Activated T-cell treated with anti-CD3 and anti-CD28 coated beads, Interleukin-2, amount 50 U/mL, for 4 hours (primary cell): ENCODE data around the gene KAT2A. TPM values are rescaled to one million over a fixed set of nuclear protein-coding genes. Genes with fewer than 3 reads are reported as not detected.
"Not testable (repeated sequence)": the region's sequence is repeated elsewhere in the genome, so short reads cannot be mapped to it uniquely, and the experiment has no call there.

Experiments
- ATAC-seq, 2 donors: fragments of 200-7000 bp; cut with Tn5 transposase; one replicate each; pipeline ENCODE4 v1.10.0; 2021
- DNase-seq: peaks from one replicate; pipeline ENCODE4 v3.0.0-alpha.2; 2020
- H3K27me3 Mint-ChIP-seq: one replicate; pipeline ENCODE4 v1.8.0; 2021; ENCODE audit warnings: low read depth, mixed read lengths
- H3K36me3 Mint-ChIP-seq: one replicate; pipeline ENCODE4 v1.8.0; 2022; ENCODE audit warnings: mixed read lengths; ENCODE audit not compliant: insufficient read depth
- H3K4me1 Mint-ChIP-seq: one replicate; pipeline ENCODE4 v1.8.0; 2021; ENCODE audit warnings: low read depth, mixed read lengths
- H3K4me3 Mint-ChIP-seq: one replicate; pipeline ENCODE4 v1.8.0; 2021; ENCODE audit warnings: mild to moderate bottlenecking, moderate library complexity, mixed read lengths
- H3K9me3 Mint-ChIP-seq: one replicate; pipeline ENCODE4 v1.8.0; 2021; ENCODE audit warnings: mixed read lengths
- total RNA-seq, 3 donors: library from RNA; stranded (reverse); gene quantifications; one replicate each; pipeline ENCODE4 v1.2.1, GENCODE V29; 2021

KAT2A gene
- total RNA-seq, 3 donors from 2014 or later = 70.1 to 92.5 (median 82.4) TPM

GRCh38 chr17:42142371-42142896, 21.3 kb upstream of the KAT2A start:
- ATAC-seq (no peak), DNase-seq (no peak)
- Mint-ChIP-seq H3K9me3 (no peaks in the 10 kb centered on the region), H3K4me3 (no peak overlapping the region), H3K4me1 (peaks cover 37% of the 10 kb centered on the region), H3K36me3 (peaks cover 11% of the 10 kb centered on the region), H3K27me3 (no peaks in the 10 kb centered on the region)

GRCh38 chr17:42141382-42141781, 20.2 kb upstream of the KAT2A start:
- DNase-seq (no peak), ATAC-seq (no peak)
- Mint-ChIP-seq H3K4me3 (no peak overlapping the region), H3K9me3 (no peaks in the 10 kb centered on the region), H3K4me1 (peaks cover 37% of the 10 kb centered on the region), H3K36me3 (peaks cover 8% of the 10 kb centered on the region), H3K27me3 (no peaks in the 10 kb centered on the region)

GRCh38 chr17:42140690-42141089, 19.5 kb upstream of the KAT2A start:
- H3K4me1 Mint-ChIP-seq = peaks cover 44% of the 10 kb centered on the region
- not testable (repeated sequence) for H3K9me3 Mint-ChIP-seq, H3K4me3 Mint-ChIP-seq

GRCh38 chr17:42138749-42139492, 17.8 kb upstream of the KAT2A start:
- H3K4me1 Mint-ChIP-seq = peaks cover 50% of the 10 kb centered on the region
- H3K36me3 Mint-ChIP-seq = peaks cover 11% of the 10 kb centered on the region
- H3K27me3 Mint-ChIP-seq = no peaks in the 10 kb centered on the region
- DNase-seq = no peak
- no peak for ATAC-seq
- no peak overlapping the region for H3K4me3 Mint-ChIP-seq
- H3K9me3 Mint-ChIP-seq = no peaks in the 10 kb centered on the region

More at GRCh38 chr17:42140690-42141089, 19.5 kb upstream of the KAT2A start:
- DNase-seq, ATAC-seq, H3K27me3 Mint-ChIP-seq: not testable (repeated sequence)
- peaks cover 10% of the 10 kb centered on the region for H3K36me3 Mint-ChIP-seq

GRCh38 chr17:42136654-42137051, 15.5 kb upstream of the KAT2A start:
- DNase-seq = no peak
- Mint-ChIP-seq H3K27me3 (no peaks in the 10 kb centered on the region), H3K4me1 (peaks cover 60% of the 10 kb centered on the region), H3K9me3 (no peaks in the 10 kb centered on the region), H3K36me3 (peaks cover 3% of the 10 kb centered on the region), H3K4me3 (no peak overlapping the region)
- ATAC-seq = no peak

GRCh38 chr17:42135664-42136653, 14.8 kb upstream of the KAT2A start:
- Mint-ChIP-seq H3K4me3 (no peak overlapping the region), H3K9me3 (no peaks in the 10 kb centered on the region), H3K4me1 (peaks cover 59% of the 10 kb centered on the region), H3K36me3 (peaks cover 8% of the 10 kb centered on the region), H3K27me3 (no peaks in the 10 kb centered on the region)
- ATAC-seq = no peak
- no peak for DNase-seq

GRCh38 chr17:42135151-42135550, 14.0 kb upstream of the KAT2A start:
- no peak for DNase-seq
- no peak overlapping the region for H3K4me3 Mint-ChIP-seq
- ATAC-seq = no peak
- no peaks in the 10 kb centered on the region for H3K9me3 Mint-ChIP-seq
- H3K36me3 Mint-ChIP-seq = peaks cover 11% of the 10 kb centered on the region
- H3K4me1 Mint-ChIP-seq = peaks cover 60% of the 10 kb centered on the region
- no peaks in the 10 kb centered on the region for H3K27me3 Mint-ChIP-seq

GRCh38 chr17:42133461-42134041, 12.4 kb upstream of the KAT2A start:
- no peaks in the 10 kb centered on the region for H3K9me3 Mint-ChIP-seq
- H3K36me3 Mint-ChIP-seq = peaks cover 18% of the 10 kb centered on the region
- H3K4me1 Mint-ChIP-seq = peaks cover 53% of the 10 kb centered on the region
- no peak overlapping the region for H3K4me3 Mint-ChIP-seq
- no peaks in the 10 kb centered on the region for H3K27me3 Mint-ChIP-seq
- ATAC-seq = peak; percentile 69 to 74
- DNase-seq = no peak

- Mint-ChIP-seq H3K4me1 (peaks cover 49% of the 10 kb centered on the region), H3K9me3 (no peaks in the 10 kb centered on the region), H3K4me3 (no peak overlapping the region), H3K36me3 (peaks cover 24% of the 10 kb centered on the region), H3K27me3 (no peaks in the 10 kb centered on the region)
- ATAC-seq = peak; percentile 73 to 79
- DNase-seq = no peak
Measured at GRCh38 chr17:42132941-42133340, 11.8 kb upstream of the KAT2A start.

GRCh38 chr17:42131981-42132432, 10.8 kb upstream of the KAT2A start:
- no peaks in the 10 kb centered on the region for H3K9me3 Mint-ChIP-seq
- H3K4me3 Mint-ChIP-seq = no peak overlapping the region
- no peak for ATAC-seq
- peaks cover 48% of the 10 kb centered on the region for H3K4me1 Mint-ChIP-seq
- H3K36me3 Mint-ChIP-seq = peaks cover 27% of the 10 kb centered on the region
- no peaks in the 10 kb centered on the region for H3K27me3 Mint-ChIP-seq
- DNase-seq = no peak

- DNase-seq (no peak), ATAC-seq (no peak)
- no peaks in the 10 kb centered on the region for H3K27me3 Mint-ChIP-seq
- peaks cover 43% of the 10 kb centered on the region for H3K4me1 Mint-ChIP-seq
- no peak overlapping the region for H3K4me3 Mint-ChIP-seq
- H3K36me3 Mint-ChIP-seq = peaks cover 32% of the 10 kb centered on the region
- no peaks in the 10 kb centered on the region for H3K9me3 Mint-ChIP-seq
Measured at GRCh38 chr17:42131232-42131631, 10.1 kb upstream of the KAT2A start.

- ATAC-seq = no peak
- peaks cover 35% of the 10 kb centered on the region for H3K4me1 Mint-ChIP-seq
- DNase-seq = no peak
- H3K27me3 Mint-ChIP-seq = no peaks in the 10 kb centered on the region
- no peaks in the 10 kb centered on the region for H3K9me3 Mint-ChIP-seq
- peaks cover 32% of the 10 kb centered on the region for H3K36me3 Mint-ChIP-seq
- H3K4me3 Mint-ChIP-seq = no peak overlapping the region
Measured at GRCh38 chr17:42130310-42130936, 9.3 kb upstream of the KAT2A start.

GRCh38 chr17:42129109-42129837, 8.1 kb upstream of the KAT2A start:
- Mint-ChIP-seq H3K4me3 (no peak overlapping the region), H3K9me3 (no peaks in the 10 kb centered on the region), H3K36me3 (peaks cover 40% of the 10 kb centered on the region), H3K27me3 (no peaks in the 10 kb centered on the region), H3K4me1 (peaks cover 32% of the 10 kb centered on the region)
- DNase-seq (no peak), ATAC-seq (no peak)
